HG02840 (cell line): ENCODE data around the gene IL1R2.

Source experiments
- ATAC-seq: cut with Tn5 transposase; IDR thresholded peaks from one replicate; pipeline ENCODE4 v1.9.1; 2021; ENCODE audit warnings: mild to moderate bottlenecking, moderate library complexity, moderate number of reproducible peaks; ENCODE audit not compliant: unreplicated experiment, low FRiP score

Gene IL1R2

GRCh38 chr2:102072741-102073140 lies 81.0 kb downstream of the IL1R2 start:
- no peak for ATAC-seq

GRCh38 chr2:102073168-102073724 lies 81.5 kb downstream of the IL1R2 start:
- no peak for ATAC-seq

DNA sequence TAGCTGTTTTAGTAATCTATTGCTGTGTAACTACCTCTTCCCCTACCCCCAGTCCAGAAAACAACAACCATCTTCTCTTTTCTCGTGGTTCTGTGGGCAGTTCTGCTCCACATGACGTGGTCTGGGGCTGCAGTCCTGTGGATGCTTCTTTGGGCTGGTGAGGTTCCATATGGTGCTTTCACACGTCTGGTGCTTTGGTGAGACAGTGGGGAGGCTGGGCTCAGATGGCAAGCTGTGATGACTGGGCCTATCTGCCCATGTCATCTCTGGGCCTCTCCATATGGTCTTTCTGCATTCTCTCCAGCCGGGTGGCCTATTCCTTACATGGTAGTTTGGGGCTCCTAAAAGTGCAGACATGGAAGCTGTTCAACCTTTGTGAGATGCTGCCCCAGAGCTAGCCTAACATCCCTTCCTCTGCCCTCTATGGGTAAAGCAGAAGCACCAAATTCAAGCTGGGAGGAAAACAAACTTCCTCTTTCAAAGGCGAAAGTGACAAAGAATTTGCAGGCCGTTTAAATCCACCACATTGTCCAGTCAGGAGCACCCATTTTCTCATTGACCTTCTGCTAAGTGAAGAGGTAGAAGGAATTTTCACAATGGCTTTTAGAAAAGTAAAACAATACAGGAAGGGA lies 82.5 kb downstream of the IL1R2 start:
- no peak for ATAC-seq

DNA sequence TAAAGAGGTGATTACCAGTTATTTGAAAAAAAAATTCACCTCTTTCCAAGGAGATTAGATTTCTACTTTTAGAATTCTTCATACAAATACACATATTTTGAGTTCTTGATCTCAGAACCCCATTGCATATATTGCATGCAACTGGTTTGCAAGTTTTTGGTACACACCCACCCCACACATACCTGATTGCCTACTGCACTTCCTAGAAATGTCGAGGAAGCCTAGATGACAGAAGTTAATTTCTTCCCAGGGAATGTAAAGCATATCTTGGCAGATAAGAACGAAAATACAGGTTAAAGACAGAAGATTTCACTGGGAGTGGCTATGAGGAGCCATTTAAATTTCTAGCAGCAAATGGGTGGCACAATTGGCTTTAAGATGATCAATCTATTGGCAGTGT lies 83.7 kb downstream of the IL1R2 start:
- ATAC-seq = no peak

- ATAC-seq = no peak
These were observed 84.8 kb downstream of the IL1R2 start for GRCh38 chr2:102076512-102076911.
